Measurements from ENCODE around the gene RNASEH2A.

DNA sequence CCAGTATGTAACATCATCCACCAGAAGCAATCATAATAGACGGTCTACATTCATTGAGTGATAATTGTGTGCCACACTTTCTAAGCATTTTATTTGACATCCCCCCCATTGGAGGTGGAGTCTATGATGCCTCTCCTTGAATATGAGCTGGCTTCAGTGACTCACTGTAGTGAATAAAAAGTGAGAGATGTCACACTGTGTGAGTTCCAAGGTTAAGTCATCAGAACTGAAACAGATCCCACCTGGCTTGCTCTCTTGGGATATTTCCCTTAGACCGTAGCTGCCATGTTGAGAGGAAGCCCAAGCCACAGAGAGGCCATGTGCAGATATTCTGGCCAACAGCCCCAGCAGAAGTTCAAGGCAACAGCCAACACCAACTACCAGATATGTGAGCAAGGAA, 15.4 kb downstream of the RNASEH2A start:
- TF ChIP-seq, protein P1, sequence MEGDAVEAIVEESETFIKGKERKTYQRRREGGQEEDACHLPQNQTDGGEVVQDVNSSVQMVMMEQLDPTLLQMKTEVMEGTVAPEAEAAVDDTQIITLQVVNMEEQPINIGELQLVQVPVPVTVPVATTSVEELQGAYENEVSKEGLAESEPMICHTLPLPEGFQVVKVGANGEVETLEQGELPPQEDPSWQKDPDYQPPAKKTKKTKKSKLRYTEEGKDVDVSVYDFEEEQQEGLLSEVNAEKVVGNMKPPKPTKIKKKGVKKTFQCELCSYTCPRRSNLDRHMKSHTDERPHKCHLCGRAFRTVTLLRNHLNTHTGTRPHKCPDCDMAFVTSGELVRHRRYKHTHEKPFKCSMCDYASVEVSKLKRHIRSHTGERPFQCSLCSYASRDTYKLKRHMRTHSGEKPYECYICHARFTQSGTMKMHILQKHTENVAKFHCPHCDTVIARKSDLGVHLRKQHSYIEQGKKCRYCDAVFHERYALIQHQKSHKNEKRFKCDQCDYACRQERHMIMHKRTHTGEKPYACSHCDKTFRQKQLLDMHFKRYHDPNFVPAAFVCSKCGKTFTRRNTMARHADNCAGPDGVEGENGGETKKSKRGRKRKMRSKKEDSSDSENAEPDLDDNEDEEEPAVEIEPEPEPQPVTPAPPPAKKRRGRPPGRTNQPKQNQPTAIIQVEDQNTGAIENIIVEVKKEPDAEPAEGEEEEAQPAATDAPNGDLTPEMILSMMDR (IDR thresholded peaks at IDR 0.05; ENCODE audit: low read depth, low read length): no peak
- TF ChIP-seq EZH2phosphoT487 (IDR thresholded peaks at IDR 0.05; ENCODE audit: low read depth): no peak

All from OCI-LY3 (cell line).